H9 (cell line): Measurements from ENCODE around the gene CYP19A1. TPM values are rescaled to one million over a fixed set of nuclear protein-coding genes. Genes with fewer than 3 reads are reported as not detected.

Experiments used
- DNase-seq: peaks from one replicate; pipeline ENCODE4 v3.0.0-alpha.2; 2017
- H2AFZ ChIP-seq: one replicate; pipeline ENCODE4 v1.6.1; 2013; ENCODE audit warnings: mild to moderate bottlenecking, low read length, control low read depth, moderate library complexity
- H2AK5ac ChIP-seq: 2 replicates; pipeline ENCODE4 v1.6.1; 2013; ENCODE audit warnings: low read length, control low read depth, mixed read lengths; ENCODE audit not compliant: insufficient read length
- H2BK120ac ChIP-seq: one replicate; pipeline ENCODE4 v1.6.1; 2013; ENCODE audit warnings: low read depth, mild to moderate bottlenecking, low read length, control low read depth, inconsistent platforms; ENCODE audit not compliant: poor library complexity, severe bottlenecking
- H2BK12ac ChIP-seq: 2 replicates; pipeline ENCODE4 v1.6.1; 2013; ENCODE audit warnings: low read length, control low read depth, mixed read lengths, low read depth; ENCODE audit not compliant: insufficient read length
- H2BK15ac ChIP-seq: 2 replicates; pipeline ENCODE4 v1.6.1; 2013; ENCODE audit warnings: low read depth, low read length, control low read depth
- H2BK20ac ChIP-seq: one replicate; pipeline ENCODE4 v1.6.1; 2013; ENCODE audit warnings: low read depth, mild to moderate bottlenecking, low read length, control low read depth, inconsistent platforms; ENCODE audit not compliant: poor library complexity, severe bottlenecking
- H2BK5ac ChIP-seq: 2 replicates; pipeline ENCODE4 v1.6.1; 2013; ENCODE audit warnings: low read length, control low read depth, mixed read lengths; ENCODE audit not compliant: insufficient read length
- H3K14ac ChIP-seq: 2 replicates; pipeline ENCODE4 v1.6.1; 2013; ENCODE audit warnings: low read length, control low read depth; ENCODE audit not compliant: insufficient read depth
- H3K18ac ChIP-seq: 2 replicates; pipeline ENCODE4 v1.6.1; 2013; ENCODE audit warnings: low read depth, mild to moderate bottlenecking, mixed read lengths, low read length, control low read depth; ENCODE audit not compliant: insufficient read length
- H3K23ac ChIP-seq: 2 replicates; pipeline ENCODE4 v1.6.1; 2013; ENCODE audit warnings: low read length, control low read depth, mixed read lengths, low read depth; ENCODE audit not compliant: insufficient read length
- H3K23me2 ChIP-seq: 2 replicates; pipeline ENCODE4 v1.6.1; 2013; ENCODE audit warnings: low read depth, mild to moderate bottlenecking, mixed read lengths, low read length, control low read depth; ENCODE audit not compliant: insufficient read length, poor library complexity, severe bottlenecking
- H3K27ac ChIP-seq: 2 replicates; pipeline ENCODE4 v1.5.1; 2013; ENCODE audit warnings: low read length, control low read depth, mixed read lengths, low read depth; ENCODE audit not compliant: insufficient read length
- H3K27me3 ChIP-seq: 2 replicates; pipeline ENCODE4 v1.6.1; 2013; ENCODE audit warnings: low read length, control low read depth, inconsistent platforms; ENCODE audit not compliant: insufficient read depth
- H3K4ac ChIP-seq: 2 replicates; pipeline ENCODE4 v1.6.1; 2013; ENCODE audit warnings: low read depth, mild to moderate bottlenecking, control low read depth, inconsistent platforms, low read length, moderate library complexity
- H3K4me1 ChIP-seq: 2 replicates; pipeline ENCODE4 v1.6.1; 2013; ENCODE audit warnings: low read length, control low read depth, inconsistent platforms; ENCODE audit not compliant: insufficient read depth
- H3K4me2 ChIP-seq: 2 replicates; pipeline ENCODE4 v1.6.1; 2013; ENCODE audit warnings: low read length, control low read depth, mixed read lengths; ENCODE audit not compliant: insufficient read length, insufficient read depth
- H3K56ac ChIP-seq: 2 replicates; pipeline ENCODE4 v1.6.1; 2013; ENCODE audit warnings: low read depth, mild to moderate bottlenecking, mixed read lengths, low read length, control low read depth; ENCODE audit not compliant: insufficient read length
- H3K79me1 ChIP-seq: 2 replicates; pipeline ENCODE4 v1.6.1; 2013; ENCODE audit warnings: low read depth, mild to moderate bottlenecking, moderate library complexity, low read length, control low read depth, inconsistent platforms; ENCODE audit not compliant: insufficient read depth, poor library complexity, severe bottlenecking
- H3K79me2 ChIP-seq: 2 replicates; pipeline ENCODE4 v1.6.1; 2013; ENCODE audit warnings: low read length, control low read depth, inconsistent platforms; ENCODE audit not compliant: insufficient read depth
- H3K9ac ChIP-seq: 2 replicates; pipeline ENCODE4 v1.6.1; 2013; ENCODE audit warnings: low read length, control low read depth, mixed read lengths; ENCODE audit not compliant: insufficient read length; ENCODE audit errors: extremely low read depth
- H3K9me3 ChIP-seq: one replicate; pipeline ENCODE4 v1.6.1; 2013; ENCODE audit warnings: low read depth, low read length, inconsistent platforms; ENCODE audit not compliant: control insufficient read depth
- H3T11ph ChIP-seq: one replicate; pipeline ENCODE4 v1.6.1; 2013; ENCODE audit warnings: mild to moderate bottlenecking, low read length, control low read depth, inconsistent platforms
- H4K20me1 ChIP-seq: one replicate; pipeline ENCODE4 v1.6.1; 2013; ENCODE audit not compliant: control insufficient read depth, insufficient read length, insufficient read depth
- H4K5ac ChIP-seq: 2 replicates; pipeline ENCODE4 v1.6.1; 2013; ENCODE audit warnings: low read depth, mild to moderate bottlenecking, mixed read lengths, low read length, control low read depth; ENCODE audit not compliant: insufficient read length
- H4K8ac ChIP-seq: replicated peaks from 2 replicates; pipeline ENCODE4 v1.6.1; 2013; ENCODE audit warnings: low read length, control low read depth, mixed read lengths, low read depth; ENCODE audit not compliant: insufficient read length
- H4K91ac ChIP-seq: 2 replicates; pipeline ENCODE4 v1.6.1; 2013; ENCODE audit warnings: low read depth, mild to moderate bottlenecking, moderate library complexity, mixed read lengths, low read length, control low read depth; ENCODE audit not compliant: insufficient read length
- H3K27ac Mint-ChIP-seq, 3 experiments: 2 replicates in 2 of 3; 3 replicates in 1 of 3; pipeline ENCODE4 v1.8.0; 2020 to 2021; ENCODE audit warnings: mixed read lengths in 3 of 3, mild to moderate bottlenecking in 1 of 3, moderate library complexity in 1 of 3
- H3K27me3 Mint-ChIP-seq: 2 replicates; pipeline ENCODE4 v1.8.0; 2021; ENCODE audit warnings: low read depth, mild to moderate bottlenecking, moderate library complexity, mixed read lengths
- H3K36me3 Mint-ChIP-seq, 3 experiments: 2 replicates in 2 of 3; 3 replicates in 1 of 3; pipeline ENCODE4 v1.8.0; 2020 to 2021; ENCODE audit warnings: low read depth in 3 of 3, mixed read lengths in 3 of 3; ENCODE audit not compliant: insufficient read depth in 1 of 3
- H3K4me1 Mint-ChIP-seq, 2 experiments: 2 replicates each; pipeline ENCODE4 v1.8.0; 2020; ENCODE audit warnings: mixed read lengths in 2 of 2
- H3K4me3 Mint-ChIP-seq, 2 experiments: 2 replicates in 1 of 2; 3 replicates in 1 of 2; pipeline ENCODE4 v1.8.0; 2020 to 2021; ENCODE audit warnings: mild to moderate bottlenecking in 2 of 2, mixed read lengths in 2 of 2, moderate library complexity in 1 of 2
- H3K9me3 Mint-ChIP-seq, 2 experiments: 2 replicates in 1 of 2; 3 replicates in 1 of 2; pipeline ENCODE4 v1.8.0; 2020; ENCODE audit warnings: mild to moderate bottlenecking in 2 of 2, mixed read lengths in 2 of 2, moderate library complexity in 1 of 2
- WGBS: extraction: QIAGEN DNeasy Blood & Tissue Kit; methylation state at CpG from one replicate; pipeline ENCODE4 v1.1.7; 2013; ENCODE audit warnings: missing lambda C conversion rate, low lambda C conversion rate, mixed read lengths; ENCODE audit not compliant: insufficient read length; ENCODE audit errors: extremely low coverage; 5-methylcytosine and 5-hydroxymethylcytosine counted together
- total RNA-seq: library from RNA; stranded (reverse); gene quantifications from 2 replicates; pipeline ENCODE4 v1.2.1, GENCODE V29; 2021
- TF ChIP-seq, protein P1 (sequence below): fragments of 200-600 bp; sonication (generic); conservative IDR thresholded peaks from 3 replicates; pipeline ENCODE4 v1.8.0; 2021; ENCODE audit warnings: antibody characterized with exemption, mild to moderate bottlenecking

The CYP19A1 gene
- total RNA-seq, 1 experiment from 2014 or later: not detected

DNA sequence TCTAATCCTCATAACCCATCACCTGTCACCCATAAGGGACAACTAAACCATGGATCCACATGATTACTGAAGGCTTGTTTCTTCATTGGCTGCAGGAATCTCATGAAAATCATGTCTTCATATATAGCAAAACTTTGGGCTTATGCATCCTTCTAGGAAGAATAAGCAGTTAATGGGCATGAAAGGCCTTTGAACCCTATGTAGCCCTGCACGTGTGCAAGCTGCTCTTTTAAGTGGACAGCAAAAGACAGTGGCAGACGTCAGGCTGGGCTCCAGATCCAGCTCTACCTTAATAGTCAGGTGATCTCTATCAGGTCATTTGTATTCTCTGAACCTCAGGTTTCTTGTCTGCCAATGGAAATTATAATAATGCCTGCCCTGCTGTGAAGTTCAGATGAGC lies 18.9 kb downstream of the CYP19A1 start:
- H3K9me3 ChIP-seq: no peaks in the 10 kb centered on the region
- H2BK15ac ChIP-seq: no peak overlapping the region
- no peak overlapping the region for H3K4me2 ChIP-seq
- Mint-ChIP-seq H3K9me3 (no peaks in the 10 kb centered on the region; a peak in 1 of 5 replicates), H3K27ac (no peak overlapping the region), H3K4me1 (no peaks in the 10 kb centered on the region), H3K27me3 (peaks cover 3% of the 10 kb centered on the region; the same call in 1 of the 2 replicates), H3K36me3 (no peaks in the 10 kb centered on the region), H3K4me3 (no peak overlapping the region)
- H3T11ph ChIP-seq: no peak overlapping the region
- H2AFZ ChIP-seq: no peak overlapping the region
- H2BK20ac ChIP-seq: no peak overlapping the region
- no peak overlapping the region for H3K18ac ChIP-seq
- no peaks in the 10 kb centered on the region for H3K4me1 ChIP-seq
- no peaks in the 10 kb centered on the region for H3K79me2 ChIP-seq
- H4K91ac ChIP-seq: no peak overlapping the region
- no peak overlapping the region for H2BK12ac ChIP-seq
- no peak overlapping the region for H2AK5ac ChIP-seq
- H3K9ac ChIP-seq: no peak overlapping the region
- no peak overlapping the region for H2BK5ac ChIP-seq
- TF ChIP-seq, protein P1, sequence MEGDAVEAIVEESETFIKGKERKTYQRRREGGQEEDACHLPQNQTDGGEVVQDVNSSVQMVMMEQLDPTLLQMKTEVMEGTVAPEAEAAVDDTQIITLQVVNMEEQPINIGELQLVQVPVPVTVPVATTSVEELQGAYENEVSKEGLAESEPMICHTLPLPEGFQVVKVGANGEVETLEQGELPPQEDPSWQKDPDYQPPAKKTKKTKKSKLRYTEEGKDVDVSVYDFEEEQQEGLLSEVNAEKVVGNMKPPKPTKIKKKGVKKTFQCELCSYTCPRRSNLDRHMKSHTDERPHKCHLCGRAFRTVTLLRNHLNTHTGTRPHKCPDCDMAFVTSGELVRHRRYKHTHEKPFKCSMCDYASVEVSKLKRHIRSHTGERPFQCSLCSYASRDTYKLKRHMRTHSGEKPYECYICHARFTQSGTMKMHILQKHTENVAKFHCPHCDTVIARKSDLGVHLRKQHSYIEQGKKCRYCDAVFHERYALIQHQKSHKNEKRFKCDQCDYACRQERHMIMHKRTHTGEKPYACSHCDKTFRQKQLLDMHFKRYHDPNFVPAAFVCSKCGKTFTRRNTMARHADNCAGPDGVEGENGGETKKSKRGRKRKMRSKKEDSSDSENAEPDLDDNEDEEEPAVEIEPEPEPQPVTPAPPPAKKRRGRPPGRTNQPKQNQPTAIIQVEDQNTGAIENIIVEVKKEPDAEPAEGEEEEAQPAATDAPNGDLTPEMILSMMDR: no peak
- H3K23ac ChIP-seq: no peak overlapping the region
- no peaks in the 10 kb centered on the region for H3K27me3 ChIP-seq
- H3K23me2 ChIP-seq: no peaks in the 10 kb centered on the region
- no peak overlapping the region for H3K56ac ChIP-seq
- DNase-seq: no peak
- H3K79me1 ChIP-seq: no peaks in the 10 kb centered on the region
- WGBS: no CpG with 5 or more reads among the region's 2 CpGs
- H2BK120ac ChIP-seq: no peak overlapping the region
- no peak overlapping the region for H3K27ac ChIP-seq
- no peak overlapping the region for H3K4ac ChIP-seq
- H4K8ac ChIP-seq: no peak overlapping the region
- no peaks in the 10 kb centered on the region for H4K20me1 ChIP-seq
- no peak overlapping the region for H3K14ac ChIP-seq
- no peak overlapping the region for H4K5ac ChIP-seq
